Renal cortical epithelial cell (primary cell): ENCODE measurements around the gene ELOVL5. TPM values are rescaled to one million over a fixed set of nuclear protein-coding genes. Genes with fewer than 3 reads are reported as not detected.

Experiments
- DNase-seq: peaks from one replicate; pipeline ENCODE4 v3.0.0-alpha.2; 2011; ENCODE audit warnings: low read depth
- total RNA-seq: library from RNA; depleted of rRNA; stranded (reverse); fragments of >200 nt; gene quantifications from 2 replicates; pipeline ENCODE4 v1.2.3, GENCODE V29; 2014

ELOVL5 gene
- total RNA-seq, 1 donor from 2014 or later = 92.8 TPM

- DNase-seq = no peak
Measured at GRCh38 chr6:53240139-53240538, 108.6 kb downstream of the ELOVL5 start.

- DNase-seq = peak; percentile 49
Measured at GRCh38 chr6:53239526-53239925, 109.2 kb downstream of the ELOVL5 start.

GRCh38 chr6:53238311-53238710 is 110.4 kb downstream of the ELOVL5 start:
- DNase-seq = no peak

DNA sequence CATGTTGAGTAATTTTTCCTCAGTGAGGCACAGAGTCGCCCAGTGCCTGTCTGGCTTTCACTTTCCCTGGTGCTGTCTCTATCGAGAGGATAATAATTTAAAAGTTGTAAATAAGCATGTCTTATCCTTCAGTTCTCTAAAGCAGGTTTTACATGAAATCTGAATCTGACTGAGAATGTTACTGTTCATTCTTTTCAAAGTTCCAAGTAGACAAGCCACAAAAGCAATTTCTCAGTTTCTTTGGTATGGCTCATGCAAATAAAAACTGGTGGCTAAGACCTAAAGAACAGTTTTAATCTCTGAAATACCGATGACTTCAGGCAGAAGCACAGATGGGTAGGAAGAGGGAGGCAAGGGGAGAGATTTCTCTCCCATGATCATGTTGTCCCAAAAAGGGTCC is 112.5 kb downstream of the ELOVL5 start:
- DNase-seq = no peak

GRCh38 chr6:53235508-53235907 is 113.2 kb downstream of the ELOVL5 start:
- DNase-seq = no peak

- DNase-seq = peak; percentile 84
Measured at GRCh38 chr6:53233309-53233708, 115.4 kb downstream of the ELOVL5 start.

DNA sequence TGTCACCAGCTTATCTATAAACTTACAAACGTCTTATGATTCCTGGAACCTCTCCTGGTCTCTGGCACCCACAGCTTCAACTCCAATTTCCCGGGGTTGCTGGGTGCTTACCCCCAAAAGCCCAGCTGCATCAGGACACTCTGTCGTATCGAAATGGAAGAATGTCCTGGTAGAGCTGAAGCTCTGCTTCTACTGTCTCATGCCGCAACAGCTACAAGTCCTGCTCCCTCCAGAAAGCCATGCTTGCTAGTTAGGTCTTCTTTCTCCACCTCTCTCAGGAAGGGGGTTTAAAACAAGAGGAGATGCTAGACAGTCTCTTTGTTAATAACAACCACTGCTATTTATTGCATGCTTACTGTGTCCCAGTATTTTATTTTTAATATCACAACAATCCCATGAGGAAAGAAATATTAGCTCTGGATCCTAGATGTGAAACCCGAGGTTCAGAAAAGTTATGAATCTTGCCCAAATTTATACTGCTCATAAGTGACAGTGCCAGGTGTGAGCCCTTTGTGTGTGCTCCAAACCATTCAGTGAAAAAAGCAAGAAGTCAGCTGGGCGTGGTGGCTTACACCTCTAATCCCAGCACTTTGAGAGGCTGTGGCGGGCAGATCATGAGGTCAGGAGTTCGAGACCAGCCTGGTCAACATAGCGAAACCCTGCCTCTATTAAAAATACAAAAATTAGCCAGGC is 117.8 kb downstream of the ELOVL5 start:
- no peak for DNase-seq

- no peak for DNase-seq
Measured at GRCh38 chr6:53227847-53228246, 120.9 kb downstream of the ELOVL5 start.

- DNase-seq = no peak
Measured at GRCh38 chr6:53220605-53221004, 128.1 kb downstream of the ELOVL5 start.

Other genes starting within 250 kb of the ELOVL5 start
- not detected in 2 replicates for gene GCM1, start 200.1 kb downstream of the ELOVL5 start, total RNA-seq
- 30.0 and 40.4 TPM in 2 replicates for gene GCLC, start 196.2 kb upstream of the ELOVL5 start, total RNA-seq